ENCODE results near the gene HES5. TPM values are rescaled to one million over a fixed set of nuclear protein-coding genes. Genes with fewer than 3 reads are reported as not detected.

The HES5 gene
- total and polyA plus RNA-seq, 2 of the 4 experiments (the other 2 are of a cell fraction), result not detected

DNA sequence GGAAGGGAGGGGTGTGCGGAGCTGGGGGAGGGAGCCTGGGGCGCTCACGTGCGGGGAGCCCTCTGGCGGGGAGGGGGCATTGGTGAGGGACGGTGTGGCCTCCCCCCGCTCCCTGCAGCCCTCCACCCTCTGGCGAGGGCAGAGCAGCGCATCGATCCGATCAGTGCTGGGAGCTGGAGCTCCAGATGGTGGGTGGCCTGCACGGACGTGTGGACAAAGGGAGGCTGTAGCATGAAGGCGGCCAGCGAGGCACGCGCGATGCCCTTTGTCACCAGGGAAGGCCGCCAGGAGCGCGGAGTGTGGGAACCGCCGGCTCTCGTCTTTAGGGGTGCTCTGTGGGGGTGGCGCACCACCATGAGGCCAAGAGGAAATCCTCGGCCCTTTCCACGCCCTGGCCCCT, 5.4 kb upstream of the HES5 start:
- peak; percentile 57 for TF ChIP-seq BHLHE40 (IDR thresholded peaks at IDR 0.05; ENCODE audit: low read depth, low read length)
- no peak for TF ChIP-seq MAZ (IDR thresholded peaks at IDR 0.05; ENCODE audit: borderline replicate concordance, low read depth, low read length)
- TF ChIP-seq FOS (IDR thresholded peaks at IDR 0.05; ENCODE audit: low read depth, low read length), result no peak
- TF ChIP-seq, protein P1, sequence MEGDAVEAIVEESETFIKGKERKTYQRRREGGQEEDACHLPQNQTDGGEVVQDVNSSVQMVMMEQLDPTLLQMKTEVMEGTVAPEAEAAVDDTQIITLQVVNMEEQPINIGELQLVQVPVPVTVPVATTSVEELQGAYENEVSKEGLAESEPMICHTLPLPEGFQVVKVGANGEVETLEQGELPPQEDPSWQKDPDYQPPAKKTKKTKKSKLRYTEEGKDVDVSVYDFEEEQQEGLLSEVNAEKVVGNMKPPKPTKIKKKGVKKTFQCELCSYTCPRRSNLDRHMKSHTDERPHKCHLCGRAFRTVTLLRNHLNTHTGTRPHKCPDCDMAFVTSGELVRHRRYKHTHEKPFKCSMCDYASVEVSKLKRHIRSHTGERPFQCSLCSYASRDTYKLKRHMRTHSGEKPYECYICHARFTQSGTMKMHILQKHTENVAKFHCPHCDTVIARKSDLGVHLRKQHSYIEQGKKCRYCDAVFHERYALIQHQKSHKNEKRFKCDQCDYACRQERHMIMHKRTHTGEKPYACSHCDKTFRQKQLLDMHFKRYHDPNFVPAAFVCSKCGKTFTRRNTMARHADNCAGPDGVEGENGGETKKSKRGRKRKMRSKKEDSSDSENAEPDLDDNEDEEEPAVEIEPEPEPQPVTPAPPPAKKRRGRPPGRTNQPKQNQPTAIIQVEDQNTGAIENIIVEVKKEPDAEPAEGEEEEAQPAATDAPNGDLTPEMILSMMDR (conservative IDR thresholded peaks at IDR 0.05; ENCODE audit: low read depth, low read length), result no peak
- no peak for TF ChIP-seq POLR2A (IDR thresholded peaks at IDR 0.05; ENCODE audit: low read depth, low read length)
- Histone ChIP-seq H3K4me2 (ENCODE audit: low read depth, low read length) (no peak overlapping the region), H3K9ac (ENCODE audit: low read depth, low read length) (no peak overlapping the region), H4K91ac (ENCODE audit: insufficient read depth, low read depth, low read length) (no peak overlapping the region; the same call in 1 of the 2 replicates), H2AK5ac (ENCODE audit: low read depth, low read length) (peak overlapping the region; percentile 37; the same call in 1 of the 2 replicates), H2AK9ac (replicated peaks; ENCODE audit: low read depth, low read length, poor library complexity) (peak overlapping the region; percentile 81), H4K20me1 (ENCODE audit: insufficient read depth, low read length) (no peaks in the 10 kb centered on the region), H3K79me1 (ENCODE audit: low read depth in 1 of 2, low read length in 2 of 2) (no peaks in the 10 kb centered on the region), H2BK20ac (ENCODE audit: low read depth, low read length) (no peak overlapping the region), H3K27me3 (ENCODE audit: control insufficient read depth, insufficient read depth, low read length) (peaks cover 10% of the 10 kb centered on the region; the same call in 1 of the 2 replicates), H3K9me3 (ENCODE audit: control insufficient read depth, insufficient read depth, low read length) (no peaks in the 10 kb centered on the region), H4K8ac (ENCODE audit: low read depth in 2 of 2, low read length in 2 of 2) (peak overlapping the region in 1 of 2 experiments; percentile 25; a peak in 1 of 4 replicates), H3K9me1 (ENCODE audit: insufficient read depth, low read length) (peaks cover 9% of the 10 kb centered on the region), H3K36me3 (ENCODE audit: control insufficient read depth, insufficient read depth, low read length) (no peaks in the 10 kb centered on the region), H3K27ac (ENCODE audit: insufficient read depth, low read length) (no peak overlapping the region), H2BK15ac (ENCODE audit: low read depth, low read length) (no peak overlapping the region; the same call in 2 of the 3 replicates), H3K14ac (replicated peaks; ENCODE audit: low read depth, low read length) (no peak overlapping the region; the same call in 1 of the 2 replicates), H3K56ac (ENCODE audit: extremely low read depth, insufficient read depth, low read length) (no peak overlapping the region), H2BK120ac (ENCODE audit: low read depth, low read length) (peak overlapping the region; percentile 75), H3K4me3 (ENCODE audit: insufficient read depth, low read depth, low read length) (no peak overlapping the region), H4K5ac (ENCODE audit: low read depth, low read length) (no peak overlapping the region), H3K18ac (ENCODE audit: low read depth, low read length) (peak overlapping the region; percentile 20; the same call in 1 of the 2 replicates), H3K4me1 (ENCODE audit: control insufficient read depth, insufficient read depth, low read length) (peaks cover 12% of the 10 kb centered on the region), H3K4ac (ENCODE audit: low read depth, low read length) (peak overlapping the region; percentile 77), H2AFZ (replicated peaks; ENCODE audit: low read length, poor library complexity) (peak overlapping the region; percentile 84), H2BK5ac (ENCODE audit: low read depth, low read length, poor library complexity, severe bottlenecking) (peak overlapping the region; percentile 41), H3K23ac (ENCODE audit: low read depth, low read length) (no peak overlapping the region)
- ChIA-PET POLR2A (ENCODE audit: unreplicated experiment) (no interaction called here), CTCF (interaction anchor here (1.3 kb wide), 1 partner anchor 9 kb away, joined by 3 read pairs; the partner anchor contains the start of gene PANK4)
- DNase-seq, result no peak
- in situ Hi-C loops (cut with MboI; ENCODE audit: low sequenced_read_pairs), result loop anchor here (25.0 kb wide), 1 partner anchor 348 kb away; the partner anchor contains the start of gene FAAP20
- intact Hi-C loops (cut with micrococcal nuclease), result no loop called here
- no TSS peak for BruUV-seq (replicated peaks)
- WGBS, 2 experiments (ENCODE audit: extremely low coverage in 2 of 2, insufficient read length in 1 of 2), result 80% methylated on average over 1 of the region's 27 CpGs; no CpG with 5 or more reads in 1 of the 2 experiments
- dilution Hi-C loops (cut with HindIII; ENCODE audit: low sequenced_read_pairs, unreplicated experiment), result no loop called here
- no peak for ATAC-seq (ENCODE audit: low read depth)
